Stomach (tissue), 9 donors: ENCODE data around the gene PRDM16. TPM values are rescaled to one million over a fixed set of nuclear protein-coding genes. Genes with fewer than 3 reads are reported as not detected.
A peak's percentile ranks its signal among the peaks of the same experiment; 100 is the strongest.

Experiments
- DNase-seq, 2 donors: peaks; one replicate each; pipeline versions ENCODE4 v3.0.0 to v3.0.0-alpha.2; 2013 to 2019
- H3K27ac ChIP-seq, 5 donors: fragments of 200-600 bp in 4 of 5; sonication (generic) in 4 of 5; one replicate each; pipeline ENCODE4 v1.5.1; 2013 to 2019; ENCODE audit warnings: mild to moderate bottlenecking in 1 of 5, moderate library complexity in 1 of 5
- H3K27me3 ChIP-seq, 3 donors: fragments of 200-600 bp; sonication (generic); one replicate each; pipeline ENCODE4 v1.5.1; 2017 to 2019; ENCODE audit warnings: mixed run types in 1 of 3
- H3K36me3 ChIP-seq, 4 donors: fragments of 200-600 bp; sonication (generic); 1 replicate in 3 of 4; 2 replicates in 1 of 4; pipeline ENCODE4 v1.5.1; 2016 to 2019
- H3K4me1 ChIP-seq, 4 donors: fragments of 200-600 bp; sonication (generic); one replicate each; pipeline ENCODE4 v1.5.1; 2016 to 2019
- H3K4me3 ChIP-seq, 4 donors: fragments of 200-600 bp; sonication (generic) in 3 of 4; one replicate each; pipeline ENCODE4 v1.5.1; 2016 to 2019; ENCODE audit warnings: mild to moderate bottlenecking in 1 of 4
- H3K9me3 ChIP-seq, 4 donors: fragments of 200-600 bp; sonication (generic); one replicate each; pipeline ENCODE4 v1.5.1; 2016 to 2019
- CTCF ChIP-seq, 7 experiments: fragments of 450-650 bp in 4 of 7; fragments of 200-600 bp in 3 of 7; sonication (generic) in 3 of 7; IDR thresholded peaks; one replicate each; pipeline ENCODE4 v1.5.1; 2016 to 2019; ENCODE audit warnings: antibody characterized with exemption in 7 of 7, control low read depth in 2 of 7, mild to moderate bottlenecking in 1 of 7
- EP300 ChIP-seq: sonication (generic); formaldehyde crosslinking; IDR thresholded peaks from one replicate; pipeline ENCODE4 v1.6.1; 2017; ENCODE audit warnings: antibody characterized with exemption
- POLR2A ChIP-seq, 4 donors: fragments of 450-650 bp; IDR thresholded peaks; one replicate each; pipeline ENCODE4 v1.6.1; 2016; ENCODE audit warnings: antibody characterized with exemption in 4 of 4, control low read depth in 2 of 4, mild to moderate bottlenecking in 1 of 4, moderate library complexity in 1 of 4
- POLR2AphosphoS5 ChIP-seq, 3 donors: sonication (generic); formaldehyde crosslinking; IDR thresholded peaks; one replicate each; pipeline ENCODE4 v1.6.1; 2016; ENCODE audit warnings: antibody characterized with exemption in 3 of 3
- WGBS, 5 donors: extraction: QIAGEN DNeasy Blood & Tissue Kit in 3 of 5; methylation state at CpG; one replicate each; pipeline versions ENCODE4 v1.1.5 to v1.1.7; 2013 to 2018; 5-methylcytosine and 5-hydroxymethylcytosine counted together
- intact Hi-C: fragments of 100-400 bp; cut with DNase I; formaldehyde crosslinking; loops from one replicate; pipeline ENCODE4 v1.15.1; 2023; ENCODE audit warnings: low total_unique reads
- polyA plus RNA-seq, 3 donors: library from polyadenylated mRNA; stranded (reverse); fragments of 200-250 nt; gene quantifications; one replicate each; pipeline ENCODE4 v1.2.3, GENCODE V29; 2013
- total RNA-seq, 5 donors: library from RNA; depleted of rRNA; stranded (reverse); fragments of >200 nt; gene quantifications; one replicate each; pipeline versions ENCODE4 v1.1.0 to v1.2.3, GENCODE V29; 2014 to 2016
- donor health status: healthy with polysubstance abuse.
- donor health status: Bipolar disorder and iron deficiency.
- donor health status: healthy.

PRDM16 gene
- total and polyA plus RNA-seq, 8 donors: 0.29 to 222 (median 15.8) TPM

- H3K36me3 ChIP-seq: peaks cover 0 to 59% (median 27%) of the 10 kb centered on the region in 4 donors
- WGBS, 5 donors: 76 to 83% (median 83%) methylated on average over 16 to 17 of the region's 17 CpGs
Observed at GRCh38 chr1:3469849-3470649, 401.0 kb downstream of the PRDM16 start.

GRCh38 chr1:3470650-3471355, 401.8 kb downstream of the PRDM16 start:
- Histone ChIP-seq H3K4me3 (no peak overlapping the region), H3K27ac (peak overlapping the region in 3 of 5 donors; percentile 7 to 59 (median 28)), H3K36me3 (peaks cover 0 to 60% (median 28%) of the 10 kb centered on the region in 4 donors), H3K27me3 (peaks cover 0 to 56% (median 0%) of the 10 kb centered on the region in 3 donors), H3K4me1 (peaks cover 6 to 29% (median 18%) of the 10 kb centered on the region in 4 donors), H3K9me3 (no peaks in the 10 kb centered on the region)
- intact Hi-C loops: no loop called here
- WGBS, 5 donors: 64 to 80% (median 76%) methylated on average over 20 to 22 of the region's 22 CpGs
- TF ChIP-seq EP300 (no peak), CTCF (IDR thresholded peaks at IDR 0.05) (no peak), POLR2AphosphoS5 (IDR thresholded peaks at IDR 0.05) (no peak), POLR2A (IDR thresholded peaks at IDR 0.05) (no peak)
- no peak for DNase-seq

More at GRCh38 chr1:3469849-3470649, 401.0 kb downstream of the PRDM16 start:
- TF ChIP-seq POLR2A (IDR thresholded peaks at IDR 0.05) (no peak), CTCF (IDR thresholded peaks at IDR 0.05) (no peak)
- H3K4me3 ChIP-seq: no peak overlapping the region
- no peak overlapping the region for H3K27ac ChIP-seq
- peaks cover 6 to 29% (median 18%) of the 10 kb centered on the region in 4 donors for H3K4me1 ChIP-seq
- H3K9me3 ChIP-seq: no peaks in the 10 kb centered on the region
- intact Hi-C loops: no loop called here
- DNase-seq: no peak
- peaks cover 0 to 54% (median 0%) of the 10 kb centered on the region in 3 donors for H3K27me3 ChIP-seq

GRCh38 chr1:3471356-3472087, 402.5 kb downstream of the PRDM16 start:
- DNase-seq: peak in 1 of 2 donors; percentile 80
- Histone ChIP-seq H3K4me1 (peaks cover 6 to 29% (median 18%) of the 10 kb centered on the region in 4 donors), H3K27me3 (peaks cover 0 to 61% (median 0%) of the 10 kb centered on the region in 3 donors), H3K4me3 (no peak overlapping the region), H3K36me3 (peaks cover 0 to 68% (median 31%) of the 10 kb centered on the region in 4 donors), H3K9me3 (no peaks in the 10 kb centered on the region), H3K27ac (peak overlapping the region in 4 of 5 donors; percentile 7 to 59 (median 21))
- intact Hi-C loops: no loop called here
- 52 to 62% (median 56%) methylated on average over 18 to 25 of the region's 25 CpGs for WGBS, 5 donors
- TF ChIP-seq POLR2AphosphoS5 (IDR thresholded peaks at IDR 0.05) (no peak), CTCF (IDR thresholded peaks at IDR 0.05) (peak in 1 of 7 experiments; percentile 19)
